Muscle layer of colon (tissue), 2 donors: ENCODE measurements around the gene IZUMO4.
"Not testable (repeated sequence)": the region's sequence is repeated elsewhere in the genome, so short reads cannot be mapped to it uniquely, and the experiment has no call there.

ENCODE experiments used
- H3K27ac ChIP-seq: one replicate; pipeline ENCODE4 v1.7.0; 2013; ENCODE audit warnings: low read depth, mild to moderate bottlenecking, low read length, moderate library complexity
- H3K27me3 ChIP-seq, 2 donors: one replicate each; pipeline ENCODE4 v1.7.0; 2013; ENCODE audit warnings: low read length in 2 of 2, mild to moderate bottlenecking in 2 of 2; ENCODE audit not compliant: insufficient read depth in 2 of 2, control insufficient read depth in 1 of 2
- H3K36me3 ChIP-seq: one replicate; pipeline ENCODE4 v1.7.0; 2013; ENCODE audit warnings: mild to moderate bottlenecking, low read length; ENCODE audit not compliant: insufficient read depth
- H3K4me1 ChIP-seq: one replicate; pipeline ENCODE4 v1.7.0; 2013; ENCODE audit warnings: mild to moderate bottlenecking, low read length; ENCODE audit not compliant: insufficient read depth
- H3K4me3 ChIP-seq, 2 donors: one replicate each; pipeline ENCODE4 v1.7.0; 2013; ENCODE audit warnings: low read length in 2 of 2, low read depth in 1 of 2, mild to moderate bottlenecking in 1 of 2, moderate library complexity in 1 of 2
- H3K9ac ChIP-seq: one replicate; pipeline ENCODE4 v1.7.0; 2013; ENCODE audit warnings: low read length
- H3K9me3 ChIP-seq: one replicate; pipeline ENCODE4 v1.7.0; 2013; ENCODE audit warnings: mild to moderate bottlenecking, low read length
- donor health status: abdominal sarcoma.
- donor health status: Adenocarcinoma of cecum.

The IZUMO4 gene

DNA sequence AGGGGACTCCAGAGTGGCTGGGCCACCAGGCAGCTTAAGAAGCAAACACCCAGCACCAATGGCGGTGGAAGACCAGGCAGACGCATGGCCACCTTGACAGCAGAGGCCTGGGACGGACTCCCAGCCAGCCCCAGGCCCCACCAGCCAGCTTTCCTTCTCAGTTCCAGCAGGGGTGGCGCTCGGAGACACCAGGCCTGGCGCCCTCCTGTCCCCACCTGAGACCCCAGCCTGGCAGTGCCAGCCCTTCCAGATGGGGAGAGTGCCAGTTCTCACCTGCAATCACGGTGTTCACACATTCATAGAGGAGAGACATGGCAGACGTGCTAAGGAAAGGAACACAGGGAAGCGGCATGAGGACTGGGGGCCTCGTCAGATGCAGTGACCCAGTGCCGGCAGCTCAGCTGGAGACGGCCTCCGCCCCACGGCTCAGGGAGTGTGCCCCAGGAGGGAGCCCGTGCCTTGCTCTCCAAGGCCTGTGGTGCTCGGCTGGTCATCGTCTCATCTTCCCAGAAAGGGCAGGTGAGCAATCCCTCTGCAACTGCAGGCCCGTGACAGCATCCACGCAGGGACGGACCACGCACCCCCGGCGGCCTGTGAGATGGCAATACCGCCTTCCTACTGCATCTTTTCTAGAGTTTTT is 30.3 kb downstream of the IZUMO4 start:
- H3K27me3 ChIP-seq, result no peaks in the 10 kb centered on the region
- no peak overlapping the region for H3K27ac ChIP-seq
- H3K36me3 ChIP-seq, result peaks cover 48% of the 10 kb centered on the region
- H3K9ac ChIP-seq, result no peak overlapping the region
- no peak overlapping the region for H3K4me3 ChIP-seq
- H3K4me1 ChIP-seq, result no peaks in the 10 kb centered on the region
- H3K9me3 ChIP-seq, result no peaks in the 10 kb centered on the region

DNA sequence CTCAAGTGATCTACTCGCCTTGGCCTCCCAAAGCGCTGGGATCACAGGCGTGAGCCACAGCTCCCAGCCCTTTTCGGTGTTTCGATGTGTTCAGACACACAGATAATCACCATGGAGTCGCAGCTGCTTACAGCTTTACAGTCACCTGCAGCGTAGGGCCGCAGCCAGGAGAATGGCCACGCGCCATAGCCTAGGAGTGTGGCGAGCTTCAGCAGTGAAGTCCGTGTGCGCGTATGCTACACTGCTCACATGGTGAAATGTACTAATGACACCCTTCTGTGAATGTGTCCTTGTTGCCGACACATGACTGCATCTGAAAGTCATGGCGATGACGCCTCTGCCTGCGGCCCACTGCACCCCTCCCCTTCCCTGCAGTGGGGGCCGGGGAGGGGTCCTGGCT is 31.0 kb downstream of the IZUMO4 start:
- no peaks in the 10 kb centered on the region for H3K27me3 ChIP-seq
- H3K36me3 ChIP-seq, result peaks cover 48% of the 10 kb centered on the region
- H3K9me3 ChIP-seq, result no peaks in the 10 kb centered on the region
- H3K4me1 ChIP-seq, result no peaks in the 10 kb centered on the region
- H3K9ac ChIP-seq, result no peak overlapping the region
- no peak overlapping the region for H3K4me3 ChIP-seq
- no peak overlapping the region for H3K27ac ChIP-seq

- not testable (repeated sequence) for H3K27ac ChIP-seq, H3K27me3 ChIP-seq, H3K4me3 ChIP-seq, H3K9ac ChIP-seq, H3K4me1 ChIP-seq, H3K9me3 ChIP-seq
- peaks cover 43% of the 10 kb centered on the region for H3K36me3 ChIP-seq
Measured at GRCh38 chr19:2128252-2128651, 31.5 kb downstream of the IZUMO4 start.

- Histone ChIP-seq H3K27me3 (no peaks in the 10 kb centered on the region), H3K9ac (no peak overlapping the region), H3K4me3 (no peak overlapping the region), H3K27ac (no peak overlapping the region), H3K9me3 (no peaks in the 10 kb centered on the region), H3K36me3 (peaks cover 37% of the 10 kb centered on the region), H3K4me1 (no peaks in the 10 kb centered on the region)
Measured at GRCh38 chr19:2129022-2129421, 32.3 kb downstream of the IZUMO4 start.

GRCh38 chr19:2129486-2129885 is 32.8 kb downstream of the IZUMO4 start:
- Histone ChIP-seq H3K9me3 (no peaks in the 10 kb centered on the region), H3K4me3 (no peak overlapping the region), H3K27me3 (no peaks in the 10 kb centered on the region), H3K9ac (no peak overlapping the region), H3K36me3 (peaks cover 37% of the 10 kb centered on the region), H3K27ac (no peak overlapping the region), H3K4me1 (no peaks in the 10 kb centered on the region)

DNA sequence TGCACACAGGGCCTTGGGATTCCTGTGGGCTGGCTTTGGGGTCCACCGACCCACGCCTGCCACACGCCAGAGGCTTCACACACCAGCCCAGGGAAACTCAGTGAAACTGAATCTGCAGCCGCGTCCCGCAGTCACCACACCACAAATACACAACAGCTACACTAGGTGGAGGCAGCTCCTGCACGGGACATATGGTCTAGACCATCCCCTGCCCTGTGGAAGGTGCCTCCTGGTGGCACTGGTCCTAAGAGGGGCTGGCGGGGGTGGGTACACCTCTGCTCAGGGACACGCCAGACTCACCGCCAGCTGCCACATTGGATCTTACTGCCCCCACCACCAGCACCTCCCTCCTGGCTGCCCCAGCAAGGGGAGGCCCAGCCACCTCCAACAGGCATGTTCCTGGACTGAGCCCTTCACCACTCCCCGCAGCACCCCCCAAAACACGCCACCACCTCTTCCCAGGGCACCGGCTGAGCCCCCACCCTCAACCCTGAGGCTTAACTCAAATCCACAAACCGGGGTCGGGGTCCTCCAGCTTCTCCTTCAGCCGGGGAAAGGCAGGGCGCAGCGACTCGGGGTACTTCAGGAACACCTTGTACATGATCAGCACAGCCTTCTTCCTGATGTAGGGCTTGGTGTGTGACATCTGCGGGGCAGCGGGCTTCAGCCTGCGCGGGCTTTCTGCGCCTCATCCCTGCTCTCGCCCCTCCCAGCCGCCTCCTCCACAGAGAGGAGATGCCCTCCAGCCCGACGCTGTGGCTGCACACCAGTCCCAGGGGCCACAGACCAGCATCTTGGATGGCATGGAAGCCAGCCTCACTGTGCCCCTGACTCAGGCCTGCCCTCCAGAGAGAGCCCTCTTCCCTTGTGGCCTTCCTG is 33.4 kb downstream of the IZUMO4 start:
- Histone ChIP-seq H3K9me3 (no peaks in the 10 kb centered on the region), H3K36me3 (peaks cover 37% of the 10 kb centered on the region), H3K4me1 (no peaks in the 10 kb centered on the region), H3K9ac (no peak overlapping the region), H3K4me3 (no peak overlapping the region), H3K27ac (no peak overlapping the region), H3K27me3 (no peaks in the 10 kb centered on the region)

- H3K9ac ChIP-seq, H3K9me3 ChIP-seq, H3K4me1 ChIP-seq, H3K27ac ChIP-seq, H3K27me3 ChIP-seq, H3K4me3 ChIP-seq: not testable (repeated sequence)
- peaks cover 41% of the 10 kb centered on the region for H3K36me3 ChIP-seq
Measured at GRCh38 chr19:2131012-2131975, 34.6 kb downstream of the IZUMO4 start.

DNA sequence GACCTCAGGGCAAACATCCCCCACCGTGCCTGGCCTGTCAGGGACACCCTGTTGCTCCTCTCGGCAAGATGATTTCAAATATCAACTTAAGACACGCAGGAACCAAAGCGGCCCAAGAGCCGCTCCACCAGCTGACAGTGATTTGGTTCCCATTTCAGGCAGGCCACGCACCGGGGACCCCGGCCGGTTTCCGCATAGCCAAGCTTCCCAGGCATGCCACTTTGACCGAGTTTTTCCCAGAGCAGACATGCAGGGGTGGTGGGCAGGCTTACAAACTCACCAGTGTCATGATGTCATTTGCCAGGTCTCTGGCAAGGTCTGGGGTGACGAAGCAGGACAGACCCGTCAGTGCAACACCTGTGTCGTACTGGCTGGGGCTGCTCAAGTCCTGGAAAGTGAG is 35.5 kb downstream of the IZUMO4 start:
- H3K27ac ChIP-seq, result no peak overlapping the region
- no peak overlapping the region for H3K9ac ChIP-seq
- H3K36me3 ChIP-seq, result peaks cover 49% of the 10 kb centered on the region
- no peak overlapping the region for H3K4me3 ChIP-seq
- no peaks in the 10 kb centered on the region for H3K9me3 ChIP-seq
- H3K4me1 ChIP-seq, result no peaks in the 10 kb centered on the region
- no peaks in the 10 kb centered on the region for H3K27me3 ChIP-seq

DNA sequence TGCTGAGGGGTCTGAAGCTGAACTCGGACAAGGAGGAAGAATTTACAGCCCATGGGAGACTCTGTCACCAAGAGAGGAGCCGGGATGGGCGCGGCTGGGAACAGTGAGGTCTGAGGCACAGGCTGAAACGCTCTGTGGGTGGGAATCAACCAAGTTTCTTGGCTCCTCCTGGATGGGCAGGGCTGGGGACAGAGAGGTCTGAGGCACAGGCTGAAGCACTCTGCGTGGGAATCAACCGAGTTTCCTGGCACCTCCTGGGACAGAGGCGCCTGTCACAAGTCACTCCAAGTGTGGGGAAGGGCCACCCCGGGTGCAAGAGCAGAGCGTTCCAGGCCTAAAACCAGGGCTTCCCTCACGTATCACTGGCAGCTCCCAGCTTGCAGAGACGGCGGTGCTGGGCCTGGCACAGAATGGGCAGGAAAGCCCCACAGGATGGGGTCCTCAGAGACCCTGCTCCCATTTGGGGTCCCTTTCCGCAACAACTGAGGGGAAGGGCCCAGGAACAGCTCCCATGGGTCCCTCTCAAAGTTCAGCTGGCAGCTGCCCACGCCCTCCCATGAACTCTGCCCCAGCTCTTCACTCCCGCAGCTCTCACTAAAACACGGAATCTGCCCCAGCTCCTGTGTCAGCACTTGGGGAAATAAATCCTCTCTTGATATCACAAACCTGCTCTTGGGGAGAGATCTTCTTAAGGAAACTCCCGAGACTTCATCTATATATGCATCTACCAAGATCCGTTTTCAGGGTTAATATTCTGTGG is 36.2 kb downstream of the IZUMO4 start:
- Histone ChIP-seq H3K27ac (no peak overlapping the region), H3K36me3 (peaks cover 49% of the 10 kb centered on the region)

GRCh38 chr19:2135474-2136402 is 39.0 kb downstream of the IZUMO4 start:
- Histone ChIP-seq H3K27ac (no peak overlapping the region), H3K4me1 (no peaks in the 10 kb centered on the region), H3K4me3 (no peak overlapping the region), H3K9ac (no peak overlapping the region), H3K27me3 (no peaks in the 10 kb centered on the region), H3K36me3 (peaks cover 33% of the 10 kb centered on the region), H3K9me3 (no peaks in the 10 kb centered on the region)

More for the DNA sequence above, 36.2 kb downstream of the IZUMO4 start:
- H3K27me3 ChIP-seq, result no peaks in the 10 kb centered on the region
- H3K4me3 ChIP-seq, result no peak overlapping the region
- no peaks in the 10 kb centered on the region for H3K9me3 ChIP-seq
- H3K4me1 ChIP-seq, result no peaks in the 10 kb centered on the region
- H3K9ac ChIP-seq, result no peak overlapping the region
